ENCODE measurements around the gene EZH1.
A peak's percentile ranks its signal among the peaks of the same experiment; 100 is the strongest.

EZH1 gene

GRCh38 chr17:42704490-42704836 is 40.4 kb downstream of the EZH1 start:
- TF ChIP-seq, protein P1, sequence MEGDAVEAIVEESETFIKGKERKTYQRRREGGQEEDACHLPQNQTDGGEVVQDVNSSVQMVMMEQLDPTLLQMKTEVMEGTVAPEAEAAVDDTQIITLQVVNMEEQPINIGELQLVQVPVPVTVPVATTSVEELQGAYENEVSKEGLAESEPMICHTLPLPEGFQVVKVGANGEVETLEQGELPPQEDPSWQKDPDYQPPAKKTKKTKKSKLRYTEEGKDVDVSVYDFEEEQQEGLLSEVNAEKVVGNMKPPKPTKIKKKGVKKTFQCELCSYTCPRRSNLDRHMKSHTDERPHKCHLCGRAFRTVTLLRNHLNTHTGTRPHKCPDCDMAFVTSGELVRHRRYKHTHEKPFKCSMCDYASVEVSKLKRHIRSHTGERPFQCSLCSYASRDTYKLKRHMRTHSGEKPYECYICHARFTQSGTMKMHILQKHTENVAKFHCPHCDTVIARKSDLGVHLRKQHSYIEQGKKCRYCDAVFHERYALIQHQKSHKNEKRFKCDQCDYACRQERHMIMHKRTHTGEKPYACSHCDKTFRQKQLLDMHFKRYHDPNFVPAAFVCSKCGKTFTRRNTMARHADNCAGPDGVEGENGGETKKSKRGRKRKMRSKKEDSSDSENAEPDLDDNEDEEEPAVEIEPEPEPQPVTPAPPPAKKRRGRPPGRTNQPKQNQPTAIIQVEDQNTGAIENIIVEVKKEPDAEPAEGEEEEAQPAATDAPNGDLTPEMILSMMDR (conservative IDR thresholded peaks at IDR 0.05; ENCODE audit: low read depth, low read length): no peak
- Histone ChIP-seq H3K27ac (peak overlapping the region; percentile 82), H3K36me3 (ENCODE audit: insufficient read depth) (no peaks in the 10 kb centered on the region; the same call in 1 of the 2 replicates), H2AFZ (ENCODE audit: low read depth) (no peak overlapping the region), H3K27me3 (ENCODE audit: insufficient read depth, low read depth) (no peaks in the 10 kb centered on the region), H3K79me2 (ENCODE audit: insufficient read depth, low read depth) (no peaks in the 10 kb centered on the region), H3K4me1 (ENCODE audit: low read depth, poor library complexity, severe bottlenecking) (peaks cover 82% of the 10 kb centered on the region), H3K9ac (peak overlapping the region; percentile 27; the same call in 1 of the 2 replicates), H3K4me2 (peak overlapping the region; percentile 74), H4K20me1 (ENCODE audit: insufficient read depth) (no peaks in the 10 kb centered on the region), H3K4me3 (IDR thresholded peaks at IDR 0.05; ENCODE audit: insufficient read depth, low read depth, low read length) (no peak overlapping the region)

- H3K79me2 ChIP-seq (ENCODE audit: insufficient read depth, low read depth): no peaks in the 10 kb centered on the region
- H3K27me3 ChIP-seq (ENCODE audit: insufficient read depth, low read depth): no peaks in the 10 kb centered on the region
- H3K4me2 ChIP-seq: peak overlapping the region; percentile 74; the same call in 1 of the 2 replicates
- H3K27ac ChIP-seq: no peak overlapping the region; the same call in 1 of the 2 replicates
- no peaks in the 10 kb centered on the region; the same call in 1 of the 2 replicates for H3K36me3 ChIP-seq (ENCODE audit: insufficient read depth)
- H3K4me1 ChIP-seq (ENCODE audit: low read depth, poor library complexity, severe bottlenecking): peaks cover 62% of the 10 kb centered on the region
- no peak overlapping the region for H2AFZ ChIP-seq (ENCODE audit: low read depth)
- no peak overlapping the region for H3K9ac ChIP-seq
- no peaks in the 10 kb centered on the region for H4K20me1 ChIP-seq (ENCODE audit: insufficient read depth)
- H3K4me3 ChIP-seq (IDR thresholded peaks at IDR 0.05; ENCODE audit: insufficient read depth, low read depth, low read length): no peak overlapping the region
- TF ChIP-seq, protein P1 (conservative IDR thresholded peaks at IDR 0.05; ENCODE audit: low read depth, low read length): no peak
Measured at GRCh38 chr17:42702446-42702845, 42.4 kb downstream of the EZH1 start.

GRCh38 chr17:42700586-42701289 is 44.1 kb downstream of the EZH1 start:
- no peak overlapping the region for H2AFZ ChIP-seq (ENCODE audit: low read depth)
- no peaks in the 10 kb centered on the region for H3K27me3 ChIP-seq (ENCODE audit: insufficient read depth, low read depth)
- TF ChIP-seq, protein P1 (conservative IDR thresholded peaks at IDR 0.05; ENCODE audit: low read depth, low read length): no peak
- H3K9ac ChIP-seq: no peak overlapping the region
- peaks cover 45% of the 10 kb centered on the region for H3K4me1 ChIP-seq (ENCODE audit: low read depth, poor library complexity, severe bottlenecking)
- no peak overlapping the region for H3K4me2 ChIP-seq
- H3K27ac ChIP-seq: no peak overlapping the region
- no peak overlapping the region for H3K4me3 ChIP-seq (IDR thresholded peaks at IDR 0.05; ENCODE audit: insufficient read depth, low read depth, low read length)
- H3K79me2 ChIP-seq (ENCODE audit: insufficient read depth, low read depth): no peaks in the 10 kb centered on the region
- no peaks in the 10 kb centered on the region for H4K20me1 ChIP-seq (ENCODE audit: insufficient read depth)
- no peaks in the 10 kb centered on the region; the same call in 1 of the 2 replicates for H3K36me3 ChIP-seq (ENCODE audit: insufficient read depth)

DNA sequence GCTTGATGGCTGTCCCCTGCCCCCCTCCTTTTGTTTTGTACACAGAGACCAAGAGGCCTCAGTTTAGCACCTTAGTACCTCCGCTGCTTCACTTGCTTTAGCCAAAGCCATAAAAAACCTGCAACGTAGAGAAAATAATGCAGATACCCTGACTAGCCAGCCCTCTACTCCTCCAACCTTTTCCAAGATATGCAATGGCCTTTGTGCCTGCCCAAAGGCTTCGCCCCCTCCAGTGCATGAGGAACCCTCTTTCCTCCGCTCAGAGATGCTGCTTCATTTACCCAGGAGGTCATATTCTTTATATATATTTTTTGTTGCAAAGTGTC is 45.5 kb downstream of the EZH1 start:
- Histone ChIP-seq H3K27me3 (ENCODE audit: insufficient read depth, low read depth) (no peaks in the 10 kb centered on the region), H3K4me1 (ENCODE audit: low read depth, poor library complexity, severe bottlenecking) (peaks cover 32% of the 10 kb centered on the region), H3K27ac (no peak overlapping the region), H3K79me2 (ENCODE audit: insufficient read depth, low read depth) (no peaks in the 10 kb centered on the region), H2AFZ (ENCODE audit: low read depth) (no peak overlapping the region), H3K36me3 (ENCODE audit: insufficient read depth) (no peaks in the 10 kb centered on the region; the same call in 1 of the 2 replicates), H3K9ac (no peak overlapping the region), H3K4me2 (no peak overlapping the region), H4K20me1 (ENCODE audit: insufficient read depth) (no peaks in the 10 kb centered on the region), H3K4me3 (IDR thresholded peaks at IDR 0.05; ENCODE audit: insufficient read depth, low read depth, low read length) (no peak overlapping the region)
- TF ChIP-seq, protein P1 (conservative IDR thresholded peaks at IDR 0.05; ENCODE audit: low read depth, low read length): no peak
